ENCODE results near the gene UGT1A3.
"Not testable (repeated sequence)": the region's sequence is repeated elsewhere in the genome, so short reads cannot be mapped to it uniquely, and the experiment has no call there.

The UGT1A3 gene

DNA sequence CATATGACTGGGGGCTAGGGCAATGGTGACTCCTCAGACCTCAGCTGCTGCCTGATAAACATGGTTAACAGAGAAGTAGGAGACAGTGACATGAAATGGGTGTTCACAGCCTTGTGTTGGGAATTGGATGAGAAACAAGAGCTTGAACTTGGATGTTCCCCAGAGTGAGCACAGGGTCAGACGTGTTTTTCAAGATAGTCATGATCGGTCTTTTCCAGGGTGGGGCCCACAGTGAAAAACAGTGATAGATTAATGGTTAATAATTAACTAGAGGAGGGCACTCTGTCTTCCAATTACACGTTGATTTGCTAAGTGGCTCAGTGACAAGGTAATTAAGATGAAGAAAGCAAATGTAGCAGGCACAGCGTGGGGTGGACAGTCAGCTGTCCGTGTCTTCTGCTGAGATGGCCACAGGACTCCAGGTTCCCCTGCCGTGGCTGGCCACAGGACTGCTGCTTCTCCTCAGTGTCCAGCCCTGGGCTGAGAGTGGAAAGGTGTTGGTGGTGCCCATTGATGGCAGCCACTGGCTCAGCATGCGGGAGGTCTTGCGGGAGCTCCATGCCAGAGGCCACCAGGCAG, at the start of gene UGT1A3:
UGT1A3 (plus strand) TSS at position 320 of the 579 bp plus-strand sequence; CDS start at position 405, 85 bp downstream.
- DNase-seq (ENCODE audit: low read depth) = no peak

DNA sequence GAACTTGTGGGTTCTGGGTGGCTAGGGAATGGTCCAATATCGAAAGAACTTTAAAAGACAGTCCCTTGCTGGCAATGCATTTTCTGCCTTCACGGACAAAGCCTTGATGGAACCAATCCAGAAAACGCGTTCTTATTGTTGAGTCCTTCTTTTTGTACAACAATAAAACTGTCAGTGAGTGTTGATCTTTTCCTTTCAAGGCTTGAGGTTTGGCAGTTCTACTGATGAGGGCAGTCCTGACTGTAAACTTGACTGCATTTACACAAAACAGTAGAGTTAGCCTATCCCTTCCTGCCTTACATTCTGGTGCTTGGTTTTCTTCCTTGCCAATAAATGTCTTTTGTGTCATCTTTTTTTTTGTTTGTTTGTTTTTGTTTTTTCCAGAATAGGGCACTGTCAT, 49.6 kb upstream of the UGT1A3 start:
- DNase-seq (ENCODE audit: low read depth) = no peak

DNA sequence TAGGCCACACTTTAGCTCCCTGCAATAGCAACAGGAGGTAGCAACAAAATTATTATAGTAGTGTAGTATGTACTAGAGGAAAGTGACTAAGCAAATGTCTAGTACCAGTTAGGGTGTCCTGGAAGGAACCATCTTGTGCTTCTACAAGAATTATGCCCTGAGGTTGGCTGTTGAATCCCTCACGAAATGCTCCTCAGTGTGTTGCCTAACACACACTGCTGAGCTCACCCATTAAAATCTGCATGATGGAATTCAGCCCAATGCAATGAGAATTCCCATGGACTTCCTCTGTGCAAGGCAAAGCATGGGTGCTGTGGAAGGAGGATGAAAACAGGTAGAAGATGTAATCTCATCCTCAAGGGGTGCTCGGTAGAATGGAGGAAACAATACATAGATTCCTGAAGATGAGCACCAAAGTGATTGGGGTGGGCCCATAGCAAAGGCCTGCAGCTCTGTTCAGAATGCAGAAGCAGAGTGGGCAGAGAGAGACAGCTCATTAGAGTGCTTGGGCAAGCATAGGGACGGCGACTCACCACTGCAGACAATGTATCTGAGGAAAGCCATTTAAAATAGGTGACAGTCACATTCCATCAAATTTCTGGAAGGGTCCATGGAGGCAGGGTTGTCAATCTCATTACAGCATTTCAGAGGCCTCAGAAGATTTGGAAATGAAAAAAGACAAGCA, 48.3 kb upstream of the UGT1A3 start:
- no peak for DNase-seq (ENCODE audit: low read depth)

GRCh38 chr2:233681521-233682099, 47.2 kb upstream of the UGT1A3 start, which contains the start of gene UGT1A7:
UGT1A7 (plus strand) TSS chr2:233681901; CDS start chr2:233681938, 37 bp downstream.
- no peak for DNase-seq (ENCODE audit: low read depth)

DNA sequence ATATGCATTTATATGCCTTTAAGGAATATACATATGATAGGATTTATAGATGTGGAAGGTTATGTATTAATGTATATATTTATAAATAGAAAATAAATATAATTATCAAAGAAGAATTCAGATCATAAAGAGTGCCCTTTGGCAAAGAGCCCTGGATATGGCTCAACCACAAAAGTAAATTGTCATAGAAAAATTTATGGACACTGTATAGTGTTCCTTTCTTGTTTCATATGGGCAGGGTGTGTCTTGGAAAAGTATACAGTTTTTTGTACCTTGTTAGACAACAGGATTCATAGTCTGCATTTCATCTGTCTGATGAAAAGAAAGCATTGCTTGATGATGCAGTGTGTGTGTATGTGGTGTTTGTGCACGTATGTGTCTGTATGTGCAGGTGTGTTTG, 44.2 kb upstream of the UGT1A3 start:
- no peak for DNase-seq (ENCODE audit: low read depth)

GRCh38 chr2:233686928-233687327, 41.9 kb upstream of the UGT1A3 start:
- DNase-seq (ENCODE audit: low read depth) = no peak

DNA sequence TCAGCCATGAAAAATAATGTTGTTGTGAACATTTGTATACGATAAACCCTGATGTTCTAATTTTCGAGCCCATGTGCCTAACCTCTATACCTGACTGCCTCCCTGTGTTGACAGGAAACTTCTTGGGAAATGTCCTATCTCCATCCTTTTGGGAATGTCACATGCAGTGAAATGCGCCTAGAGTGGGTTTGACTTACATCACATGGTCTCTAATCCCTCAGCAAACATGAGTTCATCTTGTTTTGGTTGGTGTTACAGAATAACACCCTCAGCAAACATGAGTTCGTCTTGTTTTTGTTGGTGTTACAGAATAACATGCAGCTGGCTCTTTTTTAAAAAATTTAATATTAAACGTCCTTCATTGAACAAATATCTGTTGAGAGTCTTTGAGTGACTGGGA, 40.5 kb upstream of the UGT1A3 start:
- DNase-seq (ENCODE audit: low read depth) = no peak

GRCh38 chr2:233689031-233689430, 39.8 kb upstream of the UGT1A3 start:
- no peak for DNase-seq (ENCODE audit: low read depth)

DNA sequence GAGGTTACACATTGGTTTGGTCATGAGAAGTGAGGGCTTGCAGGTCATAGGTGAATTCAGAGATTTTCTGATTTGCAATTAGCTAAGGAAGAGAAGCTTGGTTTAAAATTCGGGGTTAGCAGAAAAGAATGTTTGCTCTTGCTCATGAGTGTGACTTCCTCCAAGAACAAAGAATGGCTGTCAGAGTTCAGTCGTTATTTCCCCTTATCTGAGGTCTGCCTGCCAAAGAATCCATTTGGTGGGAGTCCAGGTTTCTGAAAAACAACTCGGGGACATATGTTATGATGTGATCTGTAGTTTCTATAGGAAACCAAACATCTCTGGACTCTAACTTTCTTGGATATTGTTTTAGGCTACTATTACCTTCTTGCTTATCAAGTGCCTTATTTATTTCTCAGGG, 39.3 kb upstream of the UGT1A3 start:
- DNase-seq (ENCODE audit: low read depth) = no peak

DNA sequence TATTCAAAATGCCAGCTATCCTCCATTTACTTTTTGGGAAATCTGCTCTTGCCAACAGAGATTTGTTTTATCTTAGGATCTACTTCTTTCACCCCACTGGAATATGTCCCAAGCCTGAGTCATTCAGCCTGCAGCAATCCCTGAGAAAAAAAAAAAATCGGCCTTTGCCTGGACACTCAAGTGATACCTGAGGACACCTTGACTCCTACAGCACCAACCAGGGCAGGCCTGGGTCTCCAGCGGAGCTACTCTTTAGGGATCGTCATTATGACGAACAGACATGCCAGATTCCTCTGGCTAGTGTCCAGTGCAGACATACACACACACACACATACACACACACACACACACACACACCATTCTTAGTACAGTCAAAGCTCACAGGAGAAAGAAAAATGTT, 38.4 kb upstream of the UGT1A3 start:
- DNase-seq (ENCODE audit: low read depth) = no peak

DNA sequence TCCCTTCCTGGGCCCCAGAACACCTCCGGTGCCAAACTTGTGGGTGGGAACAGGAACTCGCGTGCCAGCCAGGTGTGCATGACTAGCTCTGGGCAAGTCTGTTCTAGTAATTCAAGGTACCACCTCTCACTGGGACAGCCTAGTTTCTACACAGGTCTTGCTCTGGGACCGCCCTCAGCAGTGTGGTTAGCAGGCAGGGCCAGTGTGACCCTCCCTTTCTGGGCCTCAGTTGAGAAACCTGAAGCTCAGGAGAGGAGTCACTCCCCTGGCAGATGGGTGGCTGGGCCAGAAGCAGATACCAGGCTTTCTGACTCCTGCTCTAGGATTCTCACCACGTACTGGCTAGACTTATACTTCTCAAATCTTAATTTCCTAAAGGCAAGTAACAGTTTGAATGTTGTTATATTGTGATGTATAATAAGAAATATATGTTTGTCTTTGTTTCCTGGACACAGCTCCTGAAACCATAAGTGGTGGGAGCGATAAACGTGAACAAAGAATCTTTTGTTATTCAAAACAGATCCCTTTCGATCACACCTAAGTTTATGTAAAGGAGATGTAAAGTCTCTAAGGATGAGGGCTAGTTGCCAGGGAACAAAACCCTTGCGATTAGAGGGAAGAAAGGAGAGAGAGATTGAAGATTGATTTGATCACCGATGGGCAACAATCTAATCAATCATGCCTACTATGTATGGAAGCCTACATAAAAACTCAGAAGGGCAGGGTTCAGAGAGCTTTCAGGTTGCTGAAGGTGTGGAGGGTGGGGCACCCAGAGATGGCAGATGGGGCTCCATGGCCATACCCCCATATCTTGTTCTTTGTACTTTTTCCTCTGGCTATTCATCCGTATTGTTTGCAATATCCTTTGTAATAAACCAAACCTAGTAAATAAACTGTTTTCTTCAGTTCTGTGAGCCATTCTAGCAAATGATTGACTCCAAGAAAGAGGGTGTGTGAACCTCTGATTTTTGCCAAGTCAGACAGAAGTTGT, 37.1 kb upstream of the UGT1A3 start:
- no peak for DNase-seq (ENCODE audit: low read depth)

DNA sequence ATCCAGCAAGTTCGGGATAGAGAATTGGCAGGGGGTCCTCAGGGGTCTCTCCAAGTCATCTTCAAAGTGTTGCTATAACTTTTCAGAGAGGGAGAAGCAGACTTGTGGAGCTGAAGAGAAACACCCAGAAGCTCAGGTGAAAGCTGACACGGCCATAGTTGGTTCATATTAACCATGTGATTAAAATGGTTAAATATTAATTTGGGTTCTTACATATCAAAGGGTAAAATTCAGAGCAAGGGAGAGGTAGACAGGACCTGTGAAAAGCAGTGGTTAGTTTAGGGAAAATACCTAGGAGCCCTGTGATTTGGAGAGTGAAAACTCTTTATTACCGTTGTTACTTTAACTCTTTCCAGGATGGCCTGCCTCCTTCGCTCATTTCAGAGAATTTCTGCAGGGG, 36.2 kb upstream of the UGT1A3 start, which contains the start of gene UGT1A6:
UGT1A6 (plus strand) TSS at position 243 of the 400 bp plus-strand sequence; CDS start at position 358, 115 bp downstream.
- no peak for DNase-seq (ENCODE audit: low read depth)

DNA sequence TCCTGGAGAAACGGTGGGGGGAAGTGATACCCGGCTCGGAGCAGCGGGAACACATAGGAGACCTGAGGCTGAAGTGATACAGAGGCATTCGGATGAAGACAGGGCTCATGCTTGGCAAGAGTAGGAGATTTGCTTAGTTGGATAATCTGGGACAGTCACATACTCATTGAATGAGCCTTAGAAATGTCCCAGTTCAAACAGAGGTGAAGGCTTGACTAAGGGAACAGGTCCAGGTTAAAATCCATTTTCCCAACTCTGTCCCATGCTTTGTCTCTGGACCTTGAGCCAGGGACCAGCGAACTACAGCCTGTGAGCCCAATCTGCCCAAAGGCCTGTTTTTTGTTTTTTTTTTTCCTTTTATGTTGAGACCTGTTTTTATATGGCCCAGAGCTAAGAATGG, 34.9 kb upstream of the UGT1A3 start:
- DNase-seq (ENCODE audit: low read depth) = no peak

DNA sequence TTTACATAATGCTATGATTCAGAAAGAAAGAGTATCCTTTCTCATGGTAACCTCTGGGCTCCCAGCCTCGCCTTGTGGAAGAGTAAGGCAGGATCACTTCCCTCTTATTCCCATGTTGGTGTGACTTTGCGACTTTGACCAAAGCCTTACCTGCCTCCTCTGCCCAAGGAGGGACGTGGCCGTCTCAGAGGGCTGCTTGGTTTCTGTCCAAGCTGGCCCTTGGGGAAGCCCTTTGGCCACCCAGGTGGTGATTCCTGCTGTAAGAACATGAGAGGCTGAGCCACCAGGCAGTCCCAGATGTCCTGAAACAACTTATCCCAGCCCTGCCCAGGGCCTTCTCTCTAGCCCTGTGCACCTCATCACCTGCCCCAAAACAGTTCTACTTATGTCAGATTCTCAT, 30.1 kb upstream of the UGT1A3 start:
- no peak for DNase-seq (ENCODE audit: low read depth)

DNA sequence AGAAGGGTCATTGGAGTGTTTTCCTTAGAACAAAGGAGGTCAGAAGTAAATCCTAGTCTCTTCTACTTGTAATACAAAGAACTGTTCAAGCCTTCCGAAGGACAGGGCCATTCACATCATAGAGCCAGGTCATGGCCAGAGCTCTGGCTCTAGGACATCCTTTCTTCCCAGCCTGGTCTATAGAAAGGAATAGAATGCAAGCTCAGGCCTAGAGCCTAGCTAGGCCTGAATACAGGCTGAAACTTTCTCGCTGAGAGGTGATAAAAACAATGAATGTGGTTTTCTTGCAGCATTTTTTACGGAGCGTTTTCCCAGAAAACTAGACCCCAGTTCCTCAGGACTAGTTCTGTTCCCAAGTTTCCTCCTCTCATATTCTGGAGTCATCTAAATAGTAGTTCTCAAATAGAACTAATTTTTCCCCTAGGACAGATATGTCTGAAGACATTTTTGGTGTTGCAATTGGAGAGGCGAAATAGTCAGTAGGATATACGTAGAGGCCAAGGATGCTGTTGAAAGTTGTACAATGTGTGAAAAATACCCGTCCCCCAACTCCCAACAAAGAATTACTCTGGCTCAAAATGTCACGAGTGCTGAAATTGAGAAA, 29.3 kb upstream of the UGT1A3 start:
- no peak for DNase-seq (ENCODE audit: low read depth)

- no peak for DNase-seq (ENCODE audit: low read depth)
These were observed 28.7 kb upstream of the UGT1A3 start for GRCh38 chr2:233700028-233700635.

GRCh38 chr2:233700842-233701241, 28.0 kb upstream of the UGT1A3 start:
- DNase-seq (ENCODE audit: low read depth) = not testable (repeated sequence)

DNA sequence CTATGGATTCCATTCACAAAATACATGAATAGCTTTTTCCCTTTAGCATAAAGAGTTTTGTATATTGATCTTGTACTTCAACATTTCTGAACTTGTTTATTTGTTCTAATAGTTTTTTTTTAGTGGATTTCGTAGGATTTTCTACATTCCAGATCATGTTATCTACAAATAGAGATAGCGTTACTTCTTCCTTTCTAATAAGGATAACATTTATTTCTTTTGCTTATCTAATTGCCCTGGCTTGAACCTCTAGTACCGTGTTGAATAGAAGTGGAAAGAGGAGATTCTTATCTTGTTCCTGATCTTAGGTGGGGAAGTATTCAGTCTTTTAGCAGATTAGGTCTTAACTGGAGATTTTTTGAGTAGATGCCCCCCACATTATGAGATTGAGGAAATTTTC, 26.6 kb upstream of the UGT1A3 start:
- no peak for DNase-seq (ENCODE audit: low read depth)

DNA sequence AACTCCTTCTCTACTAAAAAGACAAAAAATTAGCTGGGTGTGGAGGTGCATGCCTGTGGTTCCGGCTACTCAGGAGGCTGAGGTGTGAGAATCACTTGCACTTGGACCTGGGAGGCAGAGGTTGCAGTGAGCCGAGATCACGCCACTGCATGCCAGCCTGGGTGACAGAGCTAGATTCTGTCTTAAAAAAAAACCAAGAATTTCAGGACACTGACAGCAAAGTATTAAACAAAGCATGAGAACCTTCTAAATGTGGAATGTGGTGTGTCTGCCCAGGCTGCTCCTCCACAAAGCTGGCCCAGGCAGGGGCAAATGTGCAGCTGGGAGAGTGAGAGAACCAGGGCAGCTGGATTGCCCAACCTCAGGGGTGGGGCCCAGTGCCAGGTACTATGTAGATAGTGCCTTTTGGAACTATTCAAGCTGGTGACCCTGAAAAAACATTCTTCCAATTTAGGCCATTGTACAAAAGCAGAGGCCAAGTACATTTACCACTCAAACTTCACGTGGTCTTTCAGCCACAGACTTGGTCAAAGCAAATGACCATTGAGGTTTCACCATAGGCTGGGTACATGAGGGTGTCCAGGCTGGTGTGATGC, 22.8 kb upstream of the UGT1A3 start:
- DNase-seq (ENCODE audit: low read depth) = no peak

- no peak for DNase-seq (ENCODE audit: low read depth)
These were observed 22.1 kb upstream of the UGT1A3 start for GRCh38 chr2:233706720-233707119.

Measured in activated T-helper 9 cell treated with anti-CD3 and anti-CD28 coated beads, Interleukin-2, amount 50 U/mL, for 16 hours (primary cell).